Right ventricle myocardium inferior (tissue), 1 donor: ENCODE measurements around the gene NFYB. TPM values are rescaled to one million over a fixed set of nuclear protein-coding genes. Genes with fewer than 3 reads are reported as not detected.
A peak's percentile ranks its signal among the peaks of the same experiment; 100 is the strongest.
"Not testable (repeated sequence)": the region's sequence is repeated elsewhere in the genome, so short reads cannot be mapped to it uniquely, and the experiment has no call there.

Source experiments
- ATAC-seq: fragments of 200-7000 bp; cut with Tn5 transposase; one replicate; pipeline ENCODE4 v1.9.1; 2020; ENCODE audit warnings: mild to moderate bottlenecking, moderate library complexity
- DNase-seq: peaks from one replicate; pipeline ENCODE4 v3.0.0; 2021; ENCODE audit errors: missing footprints
- intact Hi-C: fragments of 100-400 bp; cut with DNase I; formaldehyde crosslinking; loops from one replicate; pipeline ENCODE4 v1.11.0; 2022
- total RNA-seq: library from RNA; stranded (reverse); fragmentation: NEBNext Ultra II Directional; extraction: Animal tissue kit (Norgen Biotek cat#: 25700); gene quantifications from one replicate; pipeline ENCODE4 v1.2.1, GENCODE V29; 2021
- donor health status: DM: no; HTN: yes; CAD: no; lungs with severe emphysema.

Gene NFYB
- total RNA-seq, 1 donor from 2014 or later = 39.8 TPM

DNA sequence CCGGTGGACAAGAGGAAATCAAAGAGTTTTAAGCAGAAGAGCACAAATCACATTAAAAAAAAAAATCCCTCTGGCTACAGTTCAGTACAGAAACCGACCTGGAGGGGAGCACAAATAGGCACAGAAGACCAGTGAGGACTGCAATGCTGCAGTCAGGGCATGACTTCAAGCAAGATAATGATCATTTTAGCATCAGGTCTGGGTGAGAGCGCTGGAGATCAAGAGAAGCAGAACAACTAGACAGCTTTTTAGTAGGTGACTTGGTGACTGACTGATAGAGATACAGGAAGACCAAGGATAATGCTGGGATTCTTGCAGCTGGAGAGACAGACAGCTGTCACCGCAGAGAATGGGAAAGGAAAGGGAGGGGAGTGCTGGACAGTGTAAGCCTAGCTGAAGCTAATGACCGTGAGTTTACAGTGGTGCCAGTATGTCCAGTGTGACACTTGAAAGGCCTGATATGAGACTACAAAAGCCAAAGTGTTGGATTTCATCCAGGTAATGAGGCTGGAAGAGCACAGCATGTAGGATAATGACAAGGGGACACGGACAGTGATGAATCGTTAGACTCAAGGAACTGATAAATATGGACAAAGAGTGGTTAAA is 5.6 kb downstream of the NFYB start:
- intact Hi-C loops = loop anchor here (5.0 to 10.0 kb wide), 2 partner anchors 65 to 1102 kb away; partner anchors contain the start of gene APPL2
- ATAC-seq (peak; percentile 86), DNase-seq (no peak)

- intact Hi-C loops = loop anchor here (5.0 to 10.0 kb wide), 2 partner anchors 64 to 1103 kb away; partner anchors contain the start of gene APPL2
- ATAC-seq (peak; percentile 50), DNase-seq (no peak)
These were observed 6.4 kb downstream of the NFYB start for GRCh38 chr12:104131609-104132008.

GRCh38 chr12:104130760-104131159 is 7.2 kb downstream of the NFYB start:
- intact Hi-C loops = loop anchor here (5.0 to 10.0 kb wide), 2 partner anchors 63 to 1104 kb away; partner anchors contain the start of gene APPL2
- DNase-seq = no peak
- no peak for ATAC-seq

DNA sequence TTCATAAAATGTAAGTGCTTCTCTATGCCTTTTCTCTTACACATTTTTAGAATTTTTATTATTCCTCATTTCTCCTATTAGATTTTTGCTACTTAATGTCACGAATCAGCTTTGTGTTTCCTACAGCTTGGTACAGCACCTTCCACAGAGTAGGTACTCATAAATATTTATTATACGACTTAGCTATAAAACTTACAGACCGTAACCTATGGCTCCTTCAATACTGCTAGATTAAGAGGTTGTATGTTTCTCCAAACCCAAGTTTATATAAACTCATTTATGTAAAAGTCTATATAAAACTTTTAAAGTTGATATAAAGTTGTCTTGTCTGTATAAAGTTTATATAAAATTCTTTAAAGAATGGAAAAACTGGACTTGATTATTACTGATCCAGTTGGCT is 11.5 kb downstream of the NFYB start:
- DNase-seq = no peak
- intact Hi-C loops = no loop called here

DNA sequence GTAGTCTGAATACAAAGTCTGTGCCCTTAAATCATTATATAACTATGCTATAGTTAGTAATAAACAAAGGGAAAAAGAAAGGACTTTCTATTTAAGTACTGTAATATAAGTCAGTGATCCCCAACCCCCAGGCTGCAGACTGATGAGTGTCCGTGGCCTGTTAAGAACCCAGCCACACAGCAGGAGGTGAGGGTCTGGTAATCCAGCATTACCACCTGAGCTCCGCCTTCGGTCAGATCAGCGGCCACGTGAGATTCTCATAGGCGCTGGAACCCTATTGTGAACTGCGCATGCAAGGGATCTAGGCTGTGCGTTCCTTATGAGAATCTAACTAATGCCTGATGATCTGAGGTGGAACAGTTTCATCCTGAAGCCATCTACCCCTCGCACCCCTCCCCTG is 15.7 kb downstream of the NFYB start:
- intact Hi-C loops = no loop called here
- ATAC-seq (no peak), DNase-seq (no peak)

More for the DNA sequence above, 11.5 kb downstream of the NFYB start:
- ATAC-seq = no peak

DNA sequence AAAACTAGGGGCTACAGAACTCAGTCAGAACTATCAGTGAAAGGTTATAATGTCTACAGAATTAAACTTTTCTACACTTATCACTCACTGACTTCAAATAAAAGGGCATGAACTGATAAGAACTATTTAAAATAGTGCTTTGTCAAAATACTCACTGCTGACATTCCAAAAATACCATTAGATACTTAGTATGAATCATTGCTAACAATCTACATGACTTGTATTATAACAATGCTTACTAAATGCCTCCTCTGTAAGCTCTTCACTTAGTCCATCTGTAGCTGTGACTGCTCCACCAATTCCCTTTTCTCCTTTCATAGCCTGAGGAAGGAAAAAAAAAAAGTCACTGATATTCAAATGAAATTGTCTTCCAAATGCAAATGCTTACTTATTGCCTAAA is 17.0 kb downstream of the NFYB start:
- ATAC-seq = no peak
- no peak for DNase-seq
- intact Hi-C loops = no loop called here

DNA sequence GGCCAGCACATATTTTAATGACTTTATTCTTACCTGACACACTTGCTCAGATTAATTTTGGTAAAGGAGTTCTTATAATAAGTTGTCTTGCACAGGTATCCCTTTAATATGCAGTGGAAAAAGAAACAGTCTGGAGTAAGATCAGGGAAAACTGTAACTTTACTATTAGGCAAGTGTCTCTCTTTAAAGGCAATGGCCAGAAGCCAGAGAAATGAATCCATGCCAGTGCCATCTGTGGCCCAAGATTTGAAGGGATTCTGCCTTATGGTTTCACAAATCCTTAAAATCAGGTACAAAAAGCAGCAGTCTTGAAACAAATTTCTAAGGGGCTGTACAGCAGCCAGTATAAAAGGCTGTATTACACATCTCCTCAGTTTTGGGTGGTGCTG is 22.4 kb downstream of the NFYB start:
- DNase-seq (no peak), ATAC-seq (no peak)
- intact Hi-C loops = no loop called here

GRCh38 chr12:104114834-104115586 is 23.0 kb downstream of the NFYB start:
- DNase-seq, intact Hi-C loops, ATAC-seq: not testable (repeated sequence)

DNA sequence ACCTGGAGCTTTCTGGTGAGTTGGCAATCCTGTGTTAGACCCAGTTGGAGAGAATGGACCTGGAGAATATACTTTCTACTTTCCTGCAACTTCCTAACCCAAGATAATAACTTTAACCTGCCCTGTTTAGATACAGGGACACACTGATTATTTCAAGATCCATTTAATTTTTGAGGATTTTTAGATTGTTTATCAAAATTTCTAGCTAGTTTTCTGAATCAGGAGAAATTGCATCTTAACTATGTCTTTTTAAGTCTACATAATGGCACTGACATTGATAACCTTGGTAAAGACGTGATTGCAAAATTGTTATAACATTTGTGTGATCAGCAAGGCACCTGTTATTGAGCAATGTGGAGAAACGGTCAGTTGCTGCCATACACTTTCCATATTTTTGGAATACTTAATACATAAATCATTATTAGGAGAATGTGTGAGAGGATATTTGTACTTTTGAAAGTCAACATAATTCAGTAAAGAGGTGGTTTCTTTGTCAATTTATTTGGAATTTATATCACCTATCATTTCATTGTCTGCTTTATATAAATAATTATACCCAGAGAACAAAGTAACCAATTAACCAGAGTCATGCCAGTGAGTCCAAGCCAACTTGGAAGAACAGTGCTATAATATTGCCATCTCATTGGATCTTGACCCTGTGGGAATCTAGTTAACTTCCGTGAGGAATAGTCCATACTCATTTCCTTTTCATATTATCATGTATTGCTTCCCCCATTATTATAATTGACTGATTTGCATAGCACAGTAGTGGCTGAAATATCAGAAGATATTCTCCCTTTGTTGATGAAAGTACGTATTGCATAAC is 28.4 kb downstream of the NFYB start:
- ATAC-seq (no peak), DNase-seq (no peak)
- intact Hi-C loops = loop anchor here (2.0 to 5.0 kb wide), 3 partner anchors 53 to 232 kb away; a partner anchor contains a TSS

DNA sequence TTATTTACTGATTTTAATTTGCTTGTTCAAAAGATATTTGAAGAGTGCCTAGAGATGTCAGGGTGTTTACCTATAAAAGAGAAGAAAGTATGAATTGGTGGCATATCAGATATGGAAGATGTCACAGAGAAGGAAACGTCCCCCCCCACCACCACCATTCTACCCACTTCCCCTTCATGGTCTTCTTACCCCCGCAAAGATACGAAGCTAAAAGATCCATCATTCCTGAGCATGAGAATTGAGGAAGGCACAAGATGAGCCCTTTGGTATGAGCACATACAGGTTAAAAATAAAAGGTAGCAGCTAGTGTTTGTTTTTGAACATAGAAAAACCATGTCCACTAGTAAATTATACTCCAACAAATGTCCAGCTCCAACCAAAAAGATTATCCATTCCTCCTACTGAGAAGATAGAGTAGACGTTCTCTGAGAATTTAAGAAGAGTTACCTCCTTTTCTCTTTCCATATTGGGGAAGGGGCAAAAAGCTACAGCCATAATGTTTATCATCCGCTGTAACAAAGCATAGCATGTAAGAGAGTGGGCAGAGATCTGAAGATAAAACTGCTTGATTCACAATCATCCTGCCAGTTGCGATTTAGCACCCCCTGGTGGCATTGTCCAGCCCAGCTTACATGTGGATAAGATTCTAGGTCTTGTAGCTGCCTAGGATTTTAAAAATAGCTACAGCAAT is 29.1 kb downstream of the NFYB start:
- peak; percentile 63 for ATAC-seq
- intact Hi-C loops = loop anchor here (2.0 to 5.0 kb wide), 3 partner anchors 52 to 232 kb away; a partner anchor contains a TSS
- DNase-seq = peak; percentile 83

- DNase-seq (no peak), ATAC-seq (no peak)
- intact Hi-C loops = loop anchor here (5.0 kb wide), 2 partner anchors 150 to 230 kb away; a partner anchor contains a TSS
These were observed 31.0 kb downstream of the NFYB start for GRCh38 chr12:104106965-104107364.

DNA sequence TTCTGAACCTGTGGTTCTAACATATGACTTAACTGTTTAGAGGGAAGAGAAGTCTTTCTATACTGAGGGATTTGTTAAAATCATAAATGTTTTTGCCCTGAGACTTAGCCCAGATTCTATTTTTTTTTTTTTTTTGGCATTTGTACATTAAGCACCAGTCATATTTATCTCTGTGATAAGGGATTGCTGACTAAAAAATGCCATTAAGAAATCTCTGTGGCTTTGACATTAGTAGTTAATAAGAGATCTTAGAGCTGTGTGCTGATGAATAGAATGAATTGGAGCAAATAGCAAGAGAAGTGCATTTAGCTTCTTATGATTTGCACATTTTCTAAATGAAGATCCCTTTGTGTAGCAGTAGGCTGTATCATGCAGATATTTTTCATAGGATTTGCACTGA is 32.5 kb downstream of the NFYB start:
- intact Hi-C loops = loop anchor here (5.0 kb wide), 2 partner anchors 148 to 228 kb away; a partner anchor contains a TSS
- no peak for DNase-seq
- no peak for ATAC-seq

- intact Hi-C loops = no loop called here
- ATAC-seq (no peak), DNase-seq (no peak)
These were observed 40.1 kb downstream of the NFYB start for GRCh38 chr12:104097954-104098353.

DNA sequence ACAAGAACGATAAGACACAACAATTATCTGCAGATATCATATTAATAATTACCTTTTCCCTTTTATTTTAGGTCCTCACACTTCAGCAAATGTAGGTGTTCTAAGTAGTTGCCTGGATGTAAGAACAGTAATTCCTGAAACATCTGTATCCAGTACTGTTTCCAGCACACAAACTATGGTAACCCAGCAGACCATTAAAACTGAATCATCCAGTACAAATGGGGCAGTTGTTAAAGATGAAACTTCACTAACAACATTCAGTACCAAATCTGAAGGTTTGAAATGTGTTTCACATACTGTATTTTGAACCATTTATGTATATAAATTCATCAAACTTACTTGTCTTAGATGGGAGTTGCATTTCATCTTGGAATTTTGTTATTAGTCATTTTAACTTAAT is 42.7 kb downstream of the NFYB start:
- no peak for ATAC-seq
- intact Hi-C loops = no loop called here

GRCh38 chr12:104094284-104094683 is 43.7 kb downstream of the NFYB start:
- intact Hi-C loops = no loop called here
- ATAC-seq (no peak), DNase-seq (no peak)

More for the DNA sequence above, 42.7 kb downstream of the NFYB start:
- DNase-seq = no peak

DNA sequence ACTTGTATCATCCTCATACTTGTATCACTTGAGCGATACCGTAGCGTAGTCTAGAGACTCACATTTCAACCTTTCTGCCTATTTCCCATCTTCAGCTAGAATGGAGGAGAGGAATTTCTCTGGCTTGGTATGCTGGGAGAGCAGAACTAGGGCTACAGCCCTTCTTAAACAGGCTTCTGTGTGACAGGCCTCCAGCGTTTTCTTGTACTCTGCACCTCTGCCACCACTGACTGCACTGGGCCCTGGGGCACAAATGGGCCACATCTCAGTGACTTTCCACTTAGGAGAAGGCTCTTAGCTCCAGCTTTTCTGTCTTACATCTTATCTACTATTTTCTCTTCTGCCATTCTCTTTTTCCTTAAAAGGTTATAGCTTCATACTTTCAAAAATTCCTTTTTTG is 46.9 kb downstream of the NFYB start:
- intact Hi-C loops = no loop called here
- DNase-seq (no peak), ATAC-seq (no peak)

DNA sequence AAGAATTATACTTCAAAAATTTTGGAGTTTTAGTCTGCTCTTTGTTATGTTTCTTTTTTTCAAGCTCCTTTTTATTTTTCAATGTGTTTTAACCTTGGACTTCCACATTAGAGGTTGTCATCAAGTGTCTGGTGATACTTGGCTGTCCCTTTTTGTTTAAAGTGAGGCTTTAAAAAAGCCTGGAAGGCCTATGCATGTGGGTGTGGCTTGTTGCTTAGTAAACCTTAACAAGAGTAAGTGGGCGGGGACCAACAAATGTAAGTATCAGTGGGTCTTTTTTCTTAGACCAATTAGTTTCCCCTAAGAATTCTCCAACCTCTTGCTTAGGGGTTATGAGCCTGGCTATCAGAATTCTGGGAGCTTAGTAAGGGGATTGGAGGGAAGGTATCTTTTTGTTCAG is 47.3 kb downstream of the NFYB start:
- DNase-seq = no peak
- intact Hi-C loops = no loop called here
- ATAC-seq = peak; percentile 52

DNA sequence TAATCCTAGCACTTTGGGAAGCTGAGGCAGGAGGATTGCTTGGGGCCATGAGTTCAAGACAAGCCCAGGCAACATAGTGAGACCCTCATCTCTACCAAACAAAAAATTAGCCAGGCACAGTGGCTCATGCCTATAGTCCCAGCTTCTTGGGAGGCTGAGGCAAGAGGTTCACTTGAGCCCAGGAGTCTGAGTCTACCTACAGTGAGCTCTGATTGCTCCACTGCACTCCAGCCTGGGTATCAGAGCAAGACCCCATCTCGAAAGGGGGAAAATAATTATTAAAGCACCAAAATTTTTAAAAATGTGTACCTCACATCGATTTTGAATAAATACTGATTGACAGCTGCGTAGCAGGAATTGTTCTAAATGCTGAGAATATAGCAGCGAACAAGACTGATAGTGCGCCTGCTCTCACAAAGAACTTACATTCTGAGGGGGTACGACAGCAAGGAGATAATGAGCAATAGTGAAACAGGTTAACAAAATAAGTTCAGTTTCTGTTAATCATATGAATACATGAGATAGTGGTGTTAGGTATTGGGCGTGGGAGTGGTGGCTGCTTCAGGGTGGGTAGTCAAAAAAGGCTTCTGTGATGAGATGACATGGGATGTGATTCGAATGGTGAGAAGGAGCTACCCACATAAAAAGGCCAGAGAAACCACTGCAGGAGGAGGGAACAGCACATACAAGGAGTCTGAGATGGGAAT is 54.1 kb downstream of the NFYB start:
- DNase-seq (no peak), ATAC-seq (no peak)
- intact Hi-C loops = no loop called here
